ENCODE results near the gene E2F2. TPM values are rescaled to one million over a fixed set of nuclear protein-coding genes. Genes with fewer than 3 reads are reported as not detected.

The E2F2 gene
- total and polyA plus RNA-seq, 2 of the 13 experiments (the other 11 are each of a cell fraction or from before 2014, with no cell fraction given), result 0.65 to 6.6 TPM

DNA sequence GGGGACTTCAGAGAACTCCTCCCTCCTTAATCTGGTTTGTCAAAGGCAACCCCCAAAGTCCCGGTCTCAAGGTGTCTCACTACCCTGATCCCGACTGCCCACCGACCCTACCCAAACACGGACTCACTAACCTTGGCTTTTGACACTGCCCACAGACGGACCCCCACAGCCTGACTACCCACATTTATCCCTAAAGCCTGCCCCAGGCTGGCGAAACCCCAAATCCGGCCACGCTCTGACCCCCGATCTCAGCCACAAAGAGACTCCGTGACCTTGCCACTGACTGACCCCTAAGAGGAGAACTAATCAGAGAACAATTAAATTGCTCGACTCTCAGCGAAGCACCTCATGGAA, 23.1 kb upstream of the E2F2 start (continued):
- TF ChIP-seq, protein P1, sequence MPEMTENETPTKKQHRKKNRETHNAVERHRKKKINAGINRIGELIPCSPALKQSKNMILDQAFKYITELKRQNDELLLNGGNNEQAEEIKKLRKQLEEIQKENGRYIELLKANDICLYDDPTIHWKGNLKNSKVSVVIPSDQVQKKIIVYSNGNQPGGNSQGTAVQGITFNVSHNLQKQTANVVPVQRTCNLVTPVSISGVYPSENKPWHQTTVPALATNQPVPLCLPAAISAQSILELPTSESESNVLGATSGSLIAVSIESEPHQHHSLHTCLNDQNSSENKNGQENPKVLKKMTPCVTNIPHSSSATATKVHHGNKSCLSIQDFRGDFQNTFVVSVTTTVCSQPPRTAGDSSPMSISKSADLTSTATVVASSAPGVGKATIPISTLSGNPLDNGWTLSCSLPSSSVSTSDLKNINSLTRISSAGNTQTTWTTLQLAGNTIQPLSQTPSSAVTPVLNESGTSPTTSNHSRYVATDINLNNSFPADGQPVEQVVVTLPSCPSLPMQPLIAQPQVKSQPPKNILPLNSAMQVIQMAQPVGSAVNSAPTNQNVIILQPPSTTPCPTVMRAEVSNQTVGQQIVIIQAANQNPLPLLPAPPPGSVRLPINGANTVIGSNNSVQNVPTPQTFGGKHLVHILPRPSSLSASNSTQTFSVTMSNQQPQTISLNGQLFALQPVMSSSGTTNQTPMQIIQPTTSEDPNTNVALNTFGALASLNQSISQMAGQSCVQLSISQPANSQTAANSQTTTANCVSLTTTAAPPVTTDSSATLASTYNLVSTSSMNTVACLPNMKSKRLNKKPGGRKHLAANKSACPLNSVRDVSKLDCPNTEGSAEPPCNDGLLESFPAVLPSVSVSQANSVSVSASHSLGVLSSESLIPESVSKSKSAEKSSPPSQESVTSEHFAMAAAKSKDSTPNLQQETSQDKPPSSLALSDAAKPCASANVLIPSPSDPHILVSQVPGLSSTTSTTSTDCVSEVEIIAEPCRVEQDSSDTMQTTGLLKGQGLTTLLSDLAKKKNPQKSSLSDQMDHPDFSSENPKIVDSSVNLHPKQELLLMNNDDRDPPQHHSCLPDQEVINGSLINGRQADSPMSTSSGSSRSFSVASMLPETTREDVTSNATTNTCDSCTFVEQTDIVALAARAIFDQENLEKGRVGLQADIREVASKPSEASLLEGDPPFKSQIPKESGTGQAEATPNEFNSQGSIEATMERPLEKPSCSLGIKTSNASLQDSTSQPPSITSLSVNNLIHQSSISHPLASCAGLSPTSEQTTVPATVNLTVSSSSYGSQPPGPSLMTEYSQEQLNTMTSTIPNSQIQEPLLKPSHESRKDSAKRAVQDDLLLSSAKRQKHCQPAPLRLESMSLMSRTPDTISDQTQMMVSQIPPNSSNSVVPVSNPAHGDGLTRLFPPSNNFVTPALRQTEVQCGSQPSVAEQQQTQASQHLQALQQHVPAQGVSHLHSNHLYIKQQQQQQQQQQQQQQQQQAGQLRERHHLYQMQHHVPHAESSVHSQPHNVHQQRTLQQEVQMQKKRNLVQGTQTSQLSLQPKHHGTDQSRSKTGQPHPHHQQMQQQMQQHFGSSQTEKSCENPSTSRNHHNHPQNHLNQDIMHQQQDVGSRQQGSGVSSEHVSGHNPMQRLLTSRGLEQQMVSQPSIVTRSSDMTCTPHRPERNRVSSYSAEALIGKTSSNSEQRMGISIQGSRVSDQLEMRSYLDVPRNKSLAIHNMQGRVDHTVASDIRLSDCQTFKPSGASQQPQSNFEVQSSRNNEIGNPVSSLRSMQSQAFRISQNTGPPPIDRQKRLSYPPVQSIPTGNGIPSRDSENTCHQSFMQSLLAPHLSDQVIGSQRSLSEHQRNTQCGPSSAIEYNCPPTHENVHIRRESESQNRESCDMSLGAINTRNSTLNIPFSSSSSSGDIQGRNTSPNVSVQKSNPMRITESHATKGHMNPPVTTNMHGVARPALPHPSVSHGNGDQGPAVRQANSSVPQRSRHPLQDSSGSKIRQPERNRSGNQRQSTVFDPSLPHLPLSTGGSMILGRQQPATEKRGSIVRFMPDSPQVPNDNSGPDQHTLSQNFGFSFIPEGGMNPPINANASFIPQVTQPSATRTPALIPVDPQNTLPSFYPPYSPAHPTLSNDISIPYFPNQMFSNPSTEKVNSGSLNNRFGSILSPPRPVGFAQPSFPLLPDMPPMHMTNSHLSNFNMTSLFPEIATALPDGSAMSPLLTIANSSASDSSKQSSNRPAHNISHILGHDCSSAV (CRISPR knock-in tag; IDR thresholded peaks at IDR 0.05; ENCODE audit: borderline replicate concordance), result no peak
- TF ChIP-seq PHF21A (CRISPR knock-in tag; IDR thresholded peaks at IDR 0.05) (0 out of 2 replicates have a peak, but pooled peaks have one; percentile 2), ZNF878 (CRISPR knock-in tag; IDR thresholded peaks at IDR 0.05) (0 out of 2 replicates have a peak, but pooled peaks have one; percentile 64), GTF3A (CRISPR knock-in tag; conservative IDR thresholded peaks at IDR 0.05) (0 out of 2 replicates have a peak, but pooled peaks have one; percentile 9)

All from HepG2 (cell line).